ENCODE results near the gene CYS1.

CYS1 gene

GRCh38 chr2:10079870-10080535 lies at the start of gene CYS1:
TSS of gene CYS1 (minus strand) at chr2:10080411. CDS start at chr2:10080223, 188 bp downstream.
- in situ Hi-C loops (cut with MboI; ENCODE audit: low pct_unique_long_range_greater_than_20kb, low sequenced_read_pairs, unreplicated experiment): no loop called here
- peak; percentile 83 for DNase-seq (ENCODE audit: low spot score)
- TF ChIP-seq CTCF (IDR thresholded peaks at IDR 0.05; ENCODE audit: extremely low read depth, insufficient read depth, missing control alignments): peak; percentile 69

GRCh38 chr2:10129490-10129889 lies 49.3 kb upstream of the CYS1 start:
- DNase-seq (ENCODE audit: low spot score): no peak
- TF ChIP-seq CTCF (IDR thresholded peaks at IDR 0.05; ENCODE audit: extremely low read depth, insufficient read depth, missing control alignments): no peak
- in situ Hi-C loops (cut with MboI; ENCODE audit: low pct_unique_long_range_greater_than_20kb, low sequenced_read_pairs, unreplicated experiment): no loop called here

GRCh38 chr2:10128420-10128819 lies 48.2 kb upstream of the CYS1 start:
- in situ Hi-C loops (cut with MboI; ENCODE audit: low pct_unique_long_range_greater_than_20kb, low sequenced_read_pairs, unreplicated experiment): no loop called here
- TF ChIP-seq CTCF (IDR thresholded peaks at IDR 0.05; ENCODE audit: extremely low read depth, insufficient read depth, missing control alignments): no peak

GRCh38 chr2:10126632-10127026 lies 46.4 kb upstream of the CYS1 start:
- TF ChIP-seq CTCF (IDR thresholded peaks at IDR 0.05; ENCODE audit: extremely low read depth, insufficient read depth, missing control alignments): no peak
- in situ Hi-C loops (cut with MboI; ENCODE audit: low pct_unique_long_range_greater_than_20kb, low sequenced_read_pairs, unreplicated experiment): no loop called here
- DNase-seq (ENCODE audit: low spot score): no peak

More at GRCh38 chr2:10128420-10128819, 48.2 kb upstream of the CYS1 start:
- no peak for DNase-seq (ENCODE audit: low spot score)

GRCh38 chr2:10125842-10126631 lies 45.8 kb upstream of the CYS1 start:
- in situ Hi-C loops (cut with MboI; ENCODE audit: low pct_unique_long_range_greater_than_20kb, low sequenced_read_pairs, unreplicated experiment): no loop called here
- no peak for DNase-seq (ENCODE audit: low spot score)
- no peak for TF ChIP-seq CTCF (IDR thresholded peaks at IDR 0.05; ENCODE audit: extremely low read depth, insufficient read depth, missing control alignments)

GRCh38 chr2:10124538-10125045 lies 44.4 kb upstream of the CYS1 start:
- DNase-seq (ENCODE audit: low spot score): peak; percentile 62
- TF ChIP-seq CTCF (IDR thresholded peaks at IDR 0.05; ENCODE audit: extremely low read depth, insufficient read depth, missing control alignments): peak; percentile 57
- in situ Hi-C loops (cut with MboI; ENCODE audit: low pct_unique_long_range_greater_than_20kb, low sequenced_read_pairs, unreplicated experiment): no loop called here

Data from GM13977 (cell line).